HCT116 (cell line): Measurements from ENCODE around the gene SSC4D. TPM values are rescaled to one million over a fixed set of nuclear protein-coding genes. Genes with fewer than 3 reads are reported as not detected.

Experiments used
- ATAC-seq: fragments of 200-7000 bp; cut with Tn5 transposase; 2 replicates; pipeline ENCODE4 v1.9.1; 2020; ENCODE audit warnings: mild to moderate bottlenecking, moderate library complexity
- BruUV-seq: library from RNA; stranded (reverse); fragments of 400-500 nt; replicated peaks from 2 replicates; lab custom pipeline; 2021; lab: Mats Ljungman, UMichigan
- CTCF ChIA-PET: fragments of 300-600 bp; sonication (Branson Sonifier 250); formaldehyde crosslinking; loops from one replicate; lab custom pipeline; 2021; ENCODE audit warnings: antibody characterized with exemption; lab: Charles Lee
- POLR2A ChIA-PET: fragments of 300-600, 350-600 bp; sonication (Branson Sonifier 250); formaldehyde crosslinking; loops from one replicate; lab custom pipeline; 2021; ENCODE audit warnings: antibody characterized with exemption; lab: Charles Lee
- RAD21 ChIA-PET, 2 experiments: fragments of 300-600 bp; sonication (Branson Sonifier 250); formaldehyde crosslinking; loops; one replicate each; lab custom pipeline; 2023; ENCODE audit warnings: low total read pairs in 2 of 2; ENCODE audit not compliant: uncharacterized antibody in 2 of 2, unreplicated experiment in 2 of 2, low non-redundant PET in 1 of 2; lab: Charles Lee
- DNase-seq: peaks from one replicate; pipeline ENCODE4 v3.0.0-alpha.2; 2010; ENCODE audit warnings: low read depth, low spot score
- H2AFZ ChIP-seq: fragments of 200-600 bp; shearing (Covaris generic), sonication (generic); 2 replicates; pipeline ENCODE4 v1.6.1; 2017; ENCODE audit warnings: low read depth, mixed run types, mixed read lengths, antibody characterized with exemption, low read length; ENCODE audit not compliant: poor library complexity, severe bottlenecking
- H3K27ac ChIP-seq: 2 replicates; pipeline ENCODE4 v1.5.1; 2012; ENCODE audit warnings: low read depth, low read length
- H3K27me3 ChIP-seq: fragments of 200-600 bp; sonication (generic); 2 replicates; pipeline ENCODE4 v1.6.1; 2016; ENCODE audit warnings: mixed run types, low read length, mixed read lengths; ENCODE audit not compliant: insufficient read depth
- H3K36me3 ChIP-seq, 2 experiments: fragments of 200-500 bp in 1 of 2; fragments of 200-600 bp in 1 of 2; sonication (Bioruptor generic) in 1 of 2; sonication (generic) in 1 of 2; 2 replicates each; pipeline versions ENCODE4 v1.5.1 to v1.6.1; 2014 to 2016; ENCODE audit warnings: low read length in 2 of 2, inconsistent platforms in 1 of 2, mixed read lengths in 1 of 2, mixed run types in 1 of 2; ENCODE audit not compliant: insufficient read depth in 2 of 2, control insufficient read depth in 1 of 2
- H3K4me1 ChIP-seq, 2 experiments: fragments of 200-600 bp in 1 of 2; sonication (generic) in 1 of 2; 2 replicates each; pipeline versions ENCODE4 v1.5.1 to v1.6.1; 2012 to 2017; ENCODE audit warnings: low read length in 2 of 2, inconsistent platforms in 1 of 2, mild to moderate bottlenecking in 1 of 2, mixed read lengths in 1 of 2, mixed run types in 1 of 2, moderate library complexity in 1 of 2; ENCODE audit not compliant: insufficient read depth in 2 of 2, control insufficient read depth in 1 of 2
- H3K4me2 ChIP-seq: fragments of 200-600 bp; sonication (generic); 2 replicates; pipeline ENCODE4 v1.6.1; 2017; ENCODE audit warnings: mixed run types, low read length, mixed read lengths
- H3K4me3 ChIP-seq, 2 experiments: fragments of 200-600 bp in 1 of 2; sonication (generic) in 1 of 2; replicated peaks in 1 of 2; 2 replicates each; pipeline ENCODE4 v1.5.1; 2011 to 2016; ENCODE audit warnings: low read length in 2 of 2, control low read depth in 1 of 2, low read depth in 1 of 2, mild to moderate bottlenecking in 1 of 2, mixed read lengths in 1 of 2, mixed run types in 1 of 2
- H3K79me2 ChIP-seq: fragments of 200-600 bp; sonication (generic); 2 replicates; pipeline ENCODE4 v1.6.1; 2017; ENCODE audit warnings: mild to moderate bottlenecking, mixed run types, low read length, moderate library complexity, mixed read lengths; ENCODE audit not compliant: insufficient read depth
- H3K9ac ChIP-seq: fragments of 200-600 bp; sonication (generic); 2 replicates; pipeline ENCODE4 v1.6.1; 2016; ENCODE audit warnings: low read length, mixed read lengths
- H3K9me2 ChIP-seq: fragments of 200-600 bp; sonication (generic), shearing (Covaris generic); 2 replicates; pipeline ENCODE4 v1.6.1; 2017; ENCODE audit warnings: mixed run types, mild to moderate bottlenecking, moderate library complexity; ENCODE audit not compliant: insufficient read depth
- H3K9me3 ChIP-seq, 2 experiments: fragments of 200-500 bp in 1 of 2; fragments of 200-600 bp in 1 of 2; sonication (Bioruptor generic) in 1 of 2; sonication (generic) in 1 of 2; 2 replicates each; pipeline ENCODE4 v1.6.1; 2014 to 2017; ENCODE audit warnings: low read length in 2 of 2, mixed read lengths in 2 of 2, inconsistent platforms in 1 of 2, low read depth in 1 of 2, mild to moderate bottlenecking in 1 of 2, mixed run types in 1 of 2, moderate library complexity in 1 of 2; ENCODE audit not compliant: control insufficient read depth in 1 of 2, insufficient read depth in 1 of 2
- H4K20me1 ChIP-seq: fragments of 200-600 bp; sonication (generic), shearing (Covaris generic); 2 replicates; pipeline ENCODE4 v1.6.1; 2017; ENCODE audit warnings: mixed run types, mild to moderate bottlenecking, moderate library complexity; ENCODE audit not compliant: insufficient read depth
- ATF3 ChIP-seq: IDR thresholded peaks from 2 replicates; pipeline ENCODE4 v1.6.1; 2012
- CBX3 ChIP-seq: IDR thresholded peaks from 2 replicates; pipeline ENCODE4 v1.6.1; 2012; ENCODE audit warnings: low read depth
- CEBPB ChIP-seq: IDR thresholded peaks from 2 replicates; pipeline ENCODE4 v1.6.1; 2012; ENCODE audit warnings: low read depth
- CTCF ChIP-seq, 3 experiments: fragments of 200-600 bp in 1 of 3; sonication (generic) in 1 of 3; IDR thresholded peaks in 2 of 3; conservative IDR thresholded peaks in 1 of 3; 2 replicates each; pipeline ENCODE4 v1.5.1; 2012 to 2017; ENCODE audit warnings: low read depth in 2 of 3, low read length in 2 of 3, antibody characterized with exemption in 1 of 3, borderline replicate concordance in 1 of 3, control low read depth in 1 of 3, mild to moderate bottlenecking in 1 of 3, mixed read lengths in 1 of 3, mixed run types in 1 of 3, moderate library complexity in 1 of 3; ENCODE audit not compliant: insufficient read depth in 1 of 3
- EGR1 ChIP-seq: IDR thresholded peaks from 2 replicates; pipeline ENCODE4 v1.6.1; 2012; ENCODE audit warnings: low read depth
- ELF1 ChIP-seq: IDR thresholded peaks from 2 replicates; pipeline ENCODE4 v1.6.1; 2012; ENCODE audit warnings: low read depth, borderline replicate concordance
- EZH2phosphoT487 ChIP-seq: fragments of 200-600 bp; IDR thresholded peaks from 2 replicates; pipeline ENCODE4 v1.6.1; 2018; ENCODE audit warnings: antibody characterized with exemption, borderline replicate concordance
- MAX ChIP-seq: IDR thresholded peaks from 2 replicates; pipeline ENCODE4 v1.6.1; 2012
- POLR2AphosphoS5 ChIP-seq: IDR thresholded peaks from 2 replicates; pipeline ENCODE4 v1.6.1; 2011; ENCODE audit warnings: mild to moderate bottlenecking, low read depth, low read length, moderate library complexity
- TCF7L2 ChIP-seq: IDR thresholded peaks from 2 replicates; pipeline ENCODE4 v1.7.0; 2011; ENCODE audit warnings: borderline replicate concordance, inconsistent platforms; ENCODE audit not compliant: insufficient read depth, insufficient read length; ENCODE audit errors: extremely low read depth
- YY1 ChIP-seq: IDR thresholded peaks from 2 replicates; pipeline ENCODE4 v1.6.1; 2011; ENCODE audit warnings: low read length, low read depth, moderate library complexity, mild to moderate bottlenecking; ENCODE audit not compliant: insufficient replicate concordance; ENCODE audit errors: extremely low read depth
- intact Hi-C: fragments of 100-400 bp; cut with micrococcal nuclease; formaldehyde crosslinking; loops from 2 replicates; pipeline ENCODE4 v1.10.0; 2022
- total RNA-seq: library from RNA; stranded (reverse); gene quantifications from one replicate; pipeline ENCODE4 v1.2.1, GENCODE V29; 2021; ENCODE audit not compliant: unreplicated experiment

Gene SSC4D
- total RNA-seq, 1 experiment from 2014 or later: 1.1 TPM

GRCh38 chr7:76425156-76425555, 15.7 kb upstream of the SSC4D start:
- no TSS peak for BruUV-seq
- CTCF ChIA-PET: no interaction called here
- no peaks in the 10 kb centered on the region for H3K9me2 ChIP-seq
- no peak for DNase-seq
- no peak overlapping the region for H3K4me3 ChIP-seq
- H3K27ac ChIP-seq: no peak overlapping the region
- H3K4me1 ChIP-seq: peaks cover 21 to 53% of the 10 kb centered on the region in 2 experiments
- H3K4me2 ChIP-seq: no peak overlapping the region
- H3K27me3 ChIP-seq: no peaks in the 10 kb centered on the region
- no peaks in the 10 kb centered on the region for H4K20me1 ChIP-seq
- TF ChIP-seq MAX (no peak), EGR1 (no peak), CBX3 (no peak), EZH2phosphoT487 (no peak), YY1 (no peak), ATF3 (no peak), POLR2AphosphoS5 (no peak), ELF1 (no peak), CEBPB (no peak), CTCF (IDR thresholded peaks at IDR 0.05 in 2 of 3, conservative IDR thresholded peaks at IDR 0.05 in 1 of 3; ENCODE audit: borderline replicate concordance in 1 of 3, insufficient read depth in 1 of 3, low read depth in 2 of 3, low read length in 2 of 3) (no peak), TCF7L2 (no peak)
- H3K36me3 ChIP-seq: no peaks in the 10 kb centered on the region
- no peak overlapping the region for H3K9ac ChIP-seq
- H3K9me3 ChIP-seq: peaks cover 0 to 4% of the 10 kb centered on the region in 2 experiments; a peak in 2 of 4 replicates
- intact Hi-C loops: no loop called here
- RAD21 ChIA-PET: no interaction called here
- ATAC-seq: no peak
- H2AFZ ChIP-seq: no peak overlapping the region
- POLR2A ChIA-PET: no interaction called here
- H3K79me2 ChIP-seq: no peaks in the 10 kb centered on the region
